UCSD-AML1 (cell line): ENCODE data around the gene C16orf96.
A peak's percentile ranks its signal among the peaks of the same experiment; 100 is the strongest.

Experiments used
- DNase-seq: peaks from one replicate; lab custom pipeline; 2025; ENCODE audit not compliant: unreplicated experiment; lab: John Stamatoyannopoulos, UW

C16orf96 gene

DNA sequence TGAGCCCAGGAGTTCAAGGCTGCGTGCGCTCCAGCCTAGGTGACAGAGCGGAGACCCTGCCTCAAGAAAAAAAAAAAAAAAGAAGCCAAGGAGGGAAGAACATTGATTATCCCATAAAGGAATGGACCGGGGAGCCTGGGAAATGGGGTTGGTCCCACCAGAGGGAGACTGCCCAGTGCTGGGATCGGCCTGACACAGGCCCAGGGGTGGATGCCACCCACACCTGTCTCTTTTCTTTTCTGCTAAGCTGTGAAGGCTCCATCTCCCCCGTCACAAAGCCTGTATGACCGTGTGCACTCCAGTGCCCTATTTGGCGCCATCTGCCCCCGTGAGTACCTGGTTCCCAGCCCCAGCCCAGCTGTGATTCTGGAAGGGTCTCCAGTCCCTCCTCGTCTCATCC lies 42.9 kb downstream of the C16orf96 start:
- no peak for DNase-seq

GRCh38 chr16:4599545-4599944 lies 43.4 kb downstream of the C16orf96 start:
- DNase-seq = no peak

- no peak for DNase-seq
Measured at GRCh38 chr16:4601036-4601863, 45.1 kb downstream of the C16orf96 start.

GRCh38 chr16:4601864-4602186 lies 45.7 kb downstream of the C16orf96 start:
- no peak for DNase-seq

DNA sequence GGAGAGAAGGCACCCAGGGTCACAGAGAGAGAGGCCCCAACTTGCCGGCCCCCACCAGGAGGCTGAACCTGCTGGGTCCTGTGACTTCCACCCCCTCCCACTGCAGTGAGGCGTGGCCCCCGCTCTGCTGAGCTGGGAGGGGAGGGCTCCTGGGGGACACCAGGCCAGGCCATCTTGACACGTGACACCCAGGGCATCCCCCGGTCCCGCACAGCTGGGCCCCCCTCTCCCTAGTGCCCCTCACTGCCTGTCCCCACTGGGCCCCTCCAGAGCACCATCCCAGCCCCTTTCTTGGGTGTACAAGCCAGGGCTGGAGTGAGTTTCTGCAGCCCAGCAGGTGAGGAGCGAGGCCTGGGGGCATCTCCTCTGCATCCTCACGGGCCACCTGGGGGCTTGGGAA lies 46.2 kb downstream of the C16orf96 start:
- DNase-seq = no peak

GRCh38 chr16:4603624-4604170 lies 47.6 kb downstream of the C16orf96 start:
- DNase-seq = no peak

DNA sequence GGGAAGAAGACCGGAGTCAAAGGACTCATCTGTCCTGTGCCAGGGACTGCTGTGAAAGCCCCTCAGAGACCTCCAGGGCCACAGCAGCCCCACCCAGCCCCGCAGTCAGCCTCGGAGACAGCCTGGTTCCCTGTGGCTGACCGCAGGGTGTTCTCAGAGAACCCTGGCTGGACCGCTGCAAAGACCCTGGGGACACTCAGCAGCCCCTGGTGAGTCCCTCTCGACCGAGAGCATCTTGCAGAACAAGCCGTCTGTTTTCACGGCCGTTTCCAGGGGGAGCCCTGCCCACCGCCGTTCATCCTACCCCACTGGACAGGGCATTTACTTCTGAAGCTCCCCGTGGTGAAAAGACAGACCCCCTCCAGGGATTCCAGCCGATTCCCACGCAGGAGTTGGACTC lies 48.3 kb downstream of the C16orf96 start:
- no peak for DNase-seq

GRCh38 chr16:4606354-4606753 lies 50.2 kb downstream of the C16orf96 start:
- no peak for DNase-seq

DNA sequence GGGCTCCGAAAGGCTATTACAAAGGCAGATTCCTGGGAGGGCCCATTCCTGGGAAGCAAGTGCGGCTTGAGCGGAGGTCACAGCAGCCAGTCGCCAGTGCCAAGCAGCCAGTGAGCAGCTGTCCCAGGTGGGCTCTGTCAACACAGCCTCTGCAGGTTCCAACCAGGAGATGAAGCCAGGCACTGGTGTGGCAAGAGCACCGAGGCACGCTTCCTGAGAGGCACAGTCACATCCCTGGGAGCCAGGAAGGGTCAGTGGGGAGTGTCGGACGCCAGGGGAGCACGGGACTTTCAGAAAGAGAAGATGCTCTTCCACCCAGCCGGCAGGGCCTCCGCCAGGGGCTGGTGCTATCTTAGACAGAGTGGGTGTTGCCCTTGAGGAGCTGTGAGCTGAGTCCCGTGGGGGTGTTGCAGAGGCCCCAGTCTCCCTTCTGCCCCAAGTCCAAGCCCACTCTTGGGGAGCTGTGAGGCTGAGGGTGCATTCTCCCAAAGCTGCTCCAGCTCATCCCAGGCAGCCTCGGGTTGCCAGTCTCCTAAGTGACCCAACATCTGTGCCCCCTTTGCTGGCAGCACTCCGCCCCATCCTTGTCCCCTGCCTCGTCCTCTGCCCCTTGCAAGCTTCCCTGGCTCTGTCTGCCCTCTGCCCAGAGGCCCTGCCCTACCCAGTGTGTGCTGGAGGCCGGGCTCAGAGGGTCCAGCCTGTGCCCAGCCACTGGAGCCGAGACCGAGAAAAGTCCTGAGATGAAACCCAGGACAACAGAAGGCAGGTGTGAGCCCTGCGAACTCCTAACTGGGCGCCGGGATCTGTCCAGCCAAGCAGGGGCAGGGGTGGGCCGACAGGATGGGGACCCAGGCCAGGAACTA lies 51.9 kb downstream of the C16orf96 start:
- DNase-seq = no peak

- DNase-seq = no peak
Measured at GRCh38 chr16:4608704-4608980, 52.5 kb downstream of the C16orf96 start.

- DNase-seq = no peak
Measured at GRCh38 chr16:4609200-4610010, 53.3 kb downstream of the C16orf96 start.

GRCh38 chr16:4610011-4611005 lies 54.2 kb downstream of the C16orf96 start:
- DNase-seq = no peak

GRCh38 chr16:4611337-4612021 lies 55.3 kb downstream of the C16orf96 start:
- DNase-seq = no peak

DNA sequence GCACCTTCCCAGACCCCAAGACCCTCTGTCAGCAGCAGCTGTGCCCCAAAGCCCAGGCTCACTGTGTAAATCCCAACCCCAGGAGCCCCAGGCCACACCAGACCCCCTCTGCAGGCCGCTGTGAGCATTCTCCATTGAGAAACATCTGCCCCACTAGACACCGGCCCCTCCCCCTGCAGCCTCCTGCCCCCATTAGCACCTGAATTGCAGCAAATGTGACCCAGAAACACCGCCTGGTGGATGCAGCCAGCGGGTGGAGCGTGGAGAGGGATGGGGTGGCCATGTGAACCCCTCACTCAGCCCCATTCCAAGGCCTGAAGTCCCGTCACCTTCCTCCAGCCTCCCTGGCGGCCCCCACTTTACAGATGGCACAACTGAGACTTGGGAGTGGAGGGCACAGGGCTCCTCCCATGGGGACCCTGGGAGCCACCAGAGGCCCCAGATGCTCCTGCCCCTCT lies 56.4 kb downstream of the C16orf96 start:
- DNase-seq = no peak

DNA sequence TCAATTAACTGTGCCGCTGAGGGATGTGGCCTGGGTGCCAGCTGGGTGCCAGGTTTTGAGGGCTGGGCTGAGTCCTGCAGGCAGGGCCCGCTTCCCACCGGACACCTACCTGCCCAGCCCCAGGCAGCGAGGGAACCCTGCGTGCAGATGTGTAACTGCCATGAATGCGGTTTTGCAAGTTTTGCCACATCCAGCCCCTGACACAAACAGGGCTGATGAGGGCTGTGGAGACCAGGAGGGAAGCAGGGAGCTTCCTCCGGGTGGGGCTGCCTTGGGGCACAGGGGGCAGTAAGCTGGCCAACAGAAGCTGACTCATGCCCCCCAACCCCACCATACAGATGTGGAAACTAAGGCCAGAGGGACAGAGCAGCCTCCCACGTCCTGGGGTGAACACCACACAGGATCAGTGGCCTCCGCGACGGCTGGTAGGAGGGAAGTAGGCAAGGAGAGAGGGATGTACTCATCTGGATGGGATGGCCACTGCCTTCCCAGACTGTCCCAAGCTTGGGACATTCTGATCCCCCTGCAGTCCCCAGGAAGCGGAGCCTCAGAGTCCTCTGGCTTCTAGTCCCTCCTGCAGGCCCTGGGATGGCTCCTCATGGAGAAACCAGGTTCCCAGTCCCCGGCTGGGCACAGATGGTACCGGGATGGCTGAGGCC lies 57.0 kb downstream of the C16orf96 start:
- DNase-seq = no peak

GRCh38 chr16:4613636-4614570 lies 57.8 kb downstream of the C16orf96 start:
- peak; percentile 35 for DNase-seq

DNA sequence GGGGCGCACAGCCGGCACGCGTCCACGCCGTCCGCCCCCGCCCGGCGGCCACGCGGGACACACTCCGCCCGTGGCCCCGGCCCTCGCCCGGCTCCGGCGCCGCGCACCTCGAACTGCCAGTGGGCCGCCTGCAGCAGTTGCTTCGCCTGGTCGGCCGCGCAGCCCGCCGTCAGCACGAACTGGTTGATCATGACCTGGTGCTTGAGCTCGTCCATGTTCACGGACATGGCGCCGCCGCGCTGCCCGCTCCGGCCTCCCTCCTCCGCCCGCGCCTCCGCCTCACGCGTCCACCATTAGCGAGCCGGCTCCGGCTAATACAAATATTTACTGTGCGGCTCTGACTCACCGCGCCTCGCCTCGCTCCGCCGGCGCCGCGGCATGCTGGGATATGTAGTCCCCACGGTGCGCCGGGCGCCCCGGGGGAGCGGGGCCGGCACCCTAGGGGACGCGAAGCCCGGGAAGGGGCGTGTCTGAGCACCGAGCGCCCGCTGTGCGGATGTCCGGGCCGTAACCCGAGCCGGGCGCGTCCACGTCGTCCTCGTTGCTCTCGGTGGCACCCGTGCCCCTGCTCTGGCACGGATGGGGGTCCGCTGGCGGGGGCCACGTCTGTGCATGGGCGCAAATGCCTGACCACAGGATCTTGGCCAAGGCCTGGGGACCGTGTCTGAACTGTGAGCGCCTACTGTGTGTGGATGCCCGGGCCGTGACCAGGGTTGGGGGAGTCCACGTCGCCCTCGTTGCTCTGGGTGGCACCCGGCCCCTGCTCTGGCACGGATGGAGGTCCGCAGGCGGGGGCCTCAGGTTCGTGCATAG lies 58.6 kb downstream of the C16orf96 start, which contains the start of gene UBALD1:
Gene UBALD1 (minus strand): TSS at position 318 of the 813 bp plus-strand sequence. CDS start 91 bp downstream, at position 227.
- peak; percentile 87 for DNase-seq
